Suppressor macrophage treated with lipopolysaccharide for 1 hour (primary cell): Measurements from ENCODE around the gene SQOR.

ENCODE experiments used
- DNase-seq, 3 donors: peaks; one replicate each; pipeline ENCODE4 v3.0.0-alpha.2; 2020 to 2022

SQOR gene

GRCh38 chr15:45662375-45662774, 27.5 kb downstream of the SQOR start:
- DNase-seq: no peak

- peak; percentile 82 to 89 (median 87) for DNase-seq
Observed at GRCh38 chr15:45664451-45664850, 29.6 kb downstream of the SQOR start.

GRCh38 chr15:45665261-45665660, 30.4 kb downstream of the SQOR start:
- DNase-seq: no peak

GRCh38 chr15:45666119-45666875, 31.5 kb downstream of the SQOR start:
- peak in 1 of 3 donors; percentile 31 for DNase-seq

GRCh38 chr15:45667002-45667401, 32.2 kb downstream of the SQOR start:
- no peak for DNase-seq

GRCh38 chr15:45668386-45668785, 33.6 kb downstream of the SQOR start:
- peak in 2 of 3 donors; percentile 32 to 41 for DNase-seq

- no peak for DNase-seq
Observed at GRCh38 chr15:45669422-45669821, 34.6 kb downstream of the SQOR start.

- DNase-seq: no peak
Observed at GRCh38 chr15:45670091-45670490, 35.3 kb downstream of the SQOR start.

- peak in 1 of 3 donors; percentile 42 for DNase-seq
Observed at GRCh38 chr15:45670511-45670910, 35.7 kb downstream of the SQOR start.

GRCh38 chr15:45674677-45675076, 39.8 kb downstream of the SQOR start:
- DNase-seq: no peak

- no peak for DNase-seq
Observed at GRCh38 chr15:45677797-45678196, 43.0 kb downstream of the SQOR start.

GRCh38 chr15:45678459-45679178, 43.8 kb downstream of the SQOR start:
- no peak for DNase-seq

- DNase-seq: no peak
Observed at GRCh38 chr15:45684533-45684932, 49.7 kb downstream of the SQOR start.

GRCh38 chr15:45689616-45690015, 54.8 kb downstream of the SQOR start:
- DNase-seq: peak in 1 of 3 donors; percentile 40

- DNase-seq: no peak
Observed at GRCh38 chr15:45690581-45691260, 55.9 kb downstream of the SQOR start.

GRCh38 chr15:45701108-45701507, 66.3 kb downstream of the SQOR start:
- no peak for DNase-seq

GRCh38 chr15:45702041-45702440, 67.2 kb downstream of the SQOR start:
- no peak for DNase-seq

- DNase-seq: no peak
Observed at GRCh38 chr15:45703670-45704328, 69.0 kb downstream of the SQOR start.

- DNase-seq: no peak
Observed at GRCh38 chr15:45704329-45705249, 69.8 kb downstream of the SQOR start.

- DNase-seq: peak; percentile 90 to 91 (median 90)
Observed at GRCh38 chr15:45705510-45706473, 71.0 kb downstream of the SQOR start.

- no peak for DNase-seq
Observed at GRCh38 chr15:45710657-45711056, 75.8 kb downstream of the SQOR start.
